ENCODE data around the gene TRAPPC12.

The TRAPPC12 gene

DNA sequence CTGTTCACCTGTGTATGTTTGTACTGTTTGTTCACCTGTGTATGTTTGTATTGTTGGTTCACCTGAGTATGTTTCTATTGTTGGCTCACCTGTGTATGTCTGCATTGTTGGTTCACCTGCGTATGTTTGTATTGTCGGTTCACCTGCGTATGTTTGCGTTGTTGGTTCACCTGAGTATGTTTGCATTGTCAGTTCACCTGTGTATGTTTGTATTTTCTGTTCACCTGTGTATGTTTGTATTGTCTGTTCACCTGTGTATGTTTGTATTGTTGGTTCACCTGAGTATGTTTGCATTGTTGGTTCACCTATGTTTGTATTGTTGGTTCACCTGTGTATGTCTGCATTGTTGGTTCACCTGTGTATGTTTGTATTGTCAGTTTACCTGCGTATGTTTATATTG, 125.2 kb downstream of the TRAPPC12 start:
- Histone ChIP-seq H3K4me3 (ENCODE audit: insufficient read depth, low read length, poor library complexity, severe bottlenecking) (no peak overlapping the region), H4K20me1 (ENCODE audit: low read depth, low read length) (no peaks in the 10 kb centered on the region), H3K9me2 (replicated peaks; ENCODE audit: insufficient read depth, low read length) (no peaks in the 10 kb centered on the region), H3K27me3 (ENCODE audit: low read length) (no peaks in the 10 kb centered on the region), H3K4me2 (ENCODE audit: low read depth, low read length, poor library complexity, severe bottlenecking) (no peak overlapping the region), H3K79me2 (ENCODE audit: insufficient read depth, low read length) (no peaks in the 10 kb centered on the region), H3K27ac (ENCODE audit: low read depth, low read length) (no peak overlapping the region), H3K9me3 (ENCODE audit: insufficient read depth, low read length) (no peaks in the 10 kb centered on the region), H3K36me3 (ENCODE audit: low read length) (no peaks in the 10 kb centered on the region), H3K9ac (ENCODE audit: low read length) (no peak overlapping the region), H3F3A (ENCODE audit: insufficient read depth) (no peaks in the 10 kb centered on the region), H2AFZ (ENCODE audit: low read depth, low read length, severe bottlenecking) (no peak overlapping the region)
- TF ChIP-seq, protein P1, sequence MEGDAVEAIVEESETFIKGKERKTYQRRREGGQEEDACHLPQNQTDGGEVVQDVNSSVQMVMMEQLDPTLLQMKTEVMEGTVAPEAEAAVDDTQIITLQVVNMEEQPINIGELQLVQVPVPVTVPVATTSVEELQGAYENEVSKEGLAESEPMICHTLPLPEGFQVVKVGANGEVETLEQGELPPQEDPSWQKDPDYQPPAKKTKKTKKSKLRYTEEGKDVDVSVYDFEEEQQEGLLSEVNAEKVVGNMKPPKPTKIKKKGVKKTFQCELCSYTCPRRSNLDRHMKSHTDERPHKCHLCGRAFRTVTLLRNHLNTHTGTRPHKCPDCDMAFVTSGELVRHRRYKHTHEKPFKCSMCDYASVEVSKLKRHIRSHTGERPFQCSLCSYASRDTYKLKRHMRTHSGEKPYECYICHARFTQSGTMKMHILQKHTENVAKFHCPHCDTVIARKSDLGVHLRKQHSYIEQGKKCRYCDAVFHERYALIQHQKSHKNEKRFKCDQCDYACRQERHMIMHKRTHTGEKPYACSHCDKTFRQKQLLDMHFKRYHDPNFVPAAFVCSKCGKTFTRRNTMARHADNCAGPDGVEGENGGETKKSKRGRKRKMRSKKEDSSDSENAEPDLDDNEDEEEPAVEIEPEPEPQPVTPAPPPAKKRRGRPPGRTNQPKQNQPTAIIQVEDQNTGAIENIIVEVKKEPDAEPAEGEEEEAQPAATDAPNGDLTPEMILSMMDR (IDR thresholded peaks at IDR 0.05; ENCODE audit: insufficient read depth, low read length, poor library complexity, severe bottlenecking), result no peak
- TF ChIP-seq EZH2phosphoT487 (conservative IDR thresholded peaks at IDR 0.05; ENCODE audit: low read length), result no peak

DNA sequence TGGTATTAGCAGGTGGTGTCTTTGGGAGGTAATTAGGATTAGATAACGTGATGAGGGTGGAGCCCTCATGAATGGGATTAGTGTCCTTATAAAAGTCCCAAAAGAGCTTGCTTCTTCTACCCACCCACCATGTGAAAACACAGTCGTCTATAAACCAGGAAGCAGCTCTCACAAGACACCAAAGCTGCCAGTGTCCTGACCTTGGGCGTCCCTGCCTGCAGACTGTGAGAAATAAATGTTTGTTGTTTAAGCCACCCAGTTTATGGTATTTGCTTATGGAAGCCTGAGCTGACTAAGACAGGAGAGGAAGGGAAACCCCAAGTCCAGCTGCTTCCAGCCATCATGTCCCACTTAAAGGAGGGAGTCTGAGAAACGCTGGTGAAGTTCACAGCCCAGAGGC, 126.3 kb downstream of the TRAPPC12 start:
- Histone ChIP-seq H3K27ac (ENCODE audit: low read depth, low read length) (no peak overlapping the region), H3K36me3 (ENCODE audit: low read length) (no peaks in the 10 kb centered on the region)

DNA sequence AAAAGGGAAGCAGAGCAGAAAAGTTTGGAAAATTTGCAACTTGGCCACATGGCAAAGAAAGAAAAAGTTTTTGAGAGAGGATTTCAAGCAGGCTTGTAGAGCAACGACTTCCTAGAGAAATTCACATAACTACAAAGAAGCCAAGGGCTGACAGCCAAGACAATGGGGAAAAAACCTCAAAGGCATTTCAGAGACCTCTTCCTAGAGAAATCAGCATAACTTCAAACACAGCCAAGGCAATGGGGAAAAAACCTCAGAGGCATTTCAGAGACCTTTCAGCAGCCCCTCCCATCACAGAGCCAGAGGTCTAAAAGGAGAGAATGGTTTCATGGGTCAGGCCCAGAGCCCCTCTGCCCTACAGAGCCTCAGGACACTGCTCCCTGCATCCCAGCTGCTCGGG, 132.6 kb downstream of the TRAPPC12 start:
- Histone ChIP-seq H3K79me2 (ENCODE audit: insufficient read depth, low read length) (0 out of 2 replicates have a peak, but pooled peaks cover under 1% of the 10 kb centered on the region), H3K4me2 (ENCODE audit: low read depth, low read length, poor library complexity, severe bottlenecking) (no peak overlapping the region), H3K4me3 (ENCODE audit: insufficient read depth, low read length, poor library complexity, severe bottlenecking) (no peak overlapping the region), H4K20me1 (ENCODE audit: low read depth, low read length) (no peaks in the 10 kb centered on the region), H3K9me2 (replicated peaks; ENCODE audit: insufficient read depth, low read length) (no peaks in the 10 kb centered on the region), H3K9me3 (ENCODE audit: insufficient read depth, low read length) (no peaks in the 10 kb centered on the region), H3K9ac (ENCODE audit: low read length) (no peak overlapping the region), H3K27ac (ENCODE audit: low read depth, low read length) (no peak overlapping the region), H3F3A (ENCODE audit: insufficient read depth) (no peaks in the 10 kb centered on the region), H2AFZ (ENCODE audit: low read depth, low read length, severe bottlenecking) (no peak overlapping the region), H3K27me3 (ENCODE audit: low read length) (no peaks in the 10 kb centered on the region), H3K36me3 (ENCODE audit: low read length) (peaks cover 5% of the 10 kb centered on the region; the same call in 1 of the 2 replicates)
- TF ChIP-seq EZH2phosphoT487 (conservative IDR thresholded peaks at IDR 0.05; ENCODE audit: low read length), result no peak
- TF ChIP-seq, protein P1 (IDR thresholded peaks at IDR 0.05; ENCODE audit: insufficient read depth, low read length, poor library complexity, severe bottlenecking), result no peak

More for the DNA sequence above, 126.3 kb downstream of the TRAPPC12 start:
- TF ChIP-seq EZH2phosphoT487 (conservative IDR thresholded peaks at IDR 0.05; ENCODE audit: low read length), result no peak
- TF ChIP-seq, protein P1 (IDR thresholded peaks at IDR 0.05; ENCODE audit: insufficient read depth, low read length, poor library complexity, severe bottlenecking), result no peak
- H3K9ac ChIP-seq (ENCODE audit: low read length), result no peak overlapping the region
- H3K9me3 ChIP-seq (ENCODE audit: insufficient read depth, low read length), result no peaks in the 10 kb centered on the region
- H3K4me2 ChIP-seq (ENCODE audit: low read depth, low read length, poor library complexity, severe bottlenecking), result no peak overlapping the region
- H3K9me2 ChIP-seq (replicated peaks; ENCODE audit: insufficient read depth, low read length), result no peaks in the 10 kb centered on the region
- H3K4me3 ChIP-seq (ENCODE audit: insufficient read depth, low read length, poor library complexity, severe bottlenecking), result no peak overlapping the region
- H2AFZ ChIP-seq (ENCODE audit: low read depth, low read length, severe bottlenecking), result no peak overlapping the region
- no peaks in the 10 kb centered on the region for H3K79me2 ChIP-seq (ENCODE audit: insufficient read depth, low read length)
- no peaks in the 10 kb centered on the region for H3K27me3 ChIP-seq (ENCODE audit: low read length)
- no peaks in the 10 kb centered on the region for H4K20me1 ChIP-seq (ENCODE audit: low read depth, low read length)
- H3F3A ChIP-seq (ENCODE audit: insufficient read depth), result no peaks in the 10 kb centered on the region

Measured in SU-DHL-6 (cell line).